ENCODE data around the gene IL20RA.
A peak's percentile ranks its signal among the peaks of the same experiment; 100 is the strongest.

IL20RA gene

DNA sequence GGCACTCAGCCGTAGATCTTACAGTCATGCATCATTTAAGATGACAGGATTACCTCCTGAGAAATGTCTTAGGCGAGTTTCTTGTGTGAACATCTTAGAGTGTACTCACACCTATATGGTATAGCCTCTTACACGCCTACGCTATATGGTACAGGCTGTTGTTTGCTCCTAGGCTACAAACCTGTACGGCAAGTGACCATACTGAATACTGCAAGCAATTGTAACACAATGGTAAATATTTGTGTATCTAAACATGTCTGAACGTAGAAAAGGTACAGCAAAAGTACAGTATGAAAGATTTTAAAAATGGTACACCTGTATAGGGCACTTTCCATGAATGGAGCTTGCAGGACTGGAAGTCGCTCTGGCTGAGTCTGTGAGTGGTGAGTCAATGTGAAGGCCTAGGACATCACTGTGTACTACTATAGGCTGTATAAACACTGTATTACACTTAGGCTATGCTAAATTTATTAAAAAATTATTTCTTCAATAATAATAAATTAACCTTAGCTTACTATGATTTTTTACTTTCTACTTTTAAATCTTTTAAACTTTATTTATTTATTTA is 541 bp upstream of the IL20RA start:
- DNase-seq, result no peak

- peak; percentile 5 for DNase-seq
Measured at GRCh38 chr6:137043710-137044365, 927 bp downstream of the IL20RA start.

GRCh38 chr6:137040393-137040792 is 4.4 kb downstream of the IL20RA start:
- no peak for DNase-seq

- DNase-seq, result no peak
Measured at GRCh38 chr6:137039010-137039409, 5.8 kb downstream of the IL20RA start.

GRCh38 chr6:137036566-137037300 is 8.0 kb downstream of the IL20RA start:
- no peak for DNase-seq

DNA sequence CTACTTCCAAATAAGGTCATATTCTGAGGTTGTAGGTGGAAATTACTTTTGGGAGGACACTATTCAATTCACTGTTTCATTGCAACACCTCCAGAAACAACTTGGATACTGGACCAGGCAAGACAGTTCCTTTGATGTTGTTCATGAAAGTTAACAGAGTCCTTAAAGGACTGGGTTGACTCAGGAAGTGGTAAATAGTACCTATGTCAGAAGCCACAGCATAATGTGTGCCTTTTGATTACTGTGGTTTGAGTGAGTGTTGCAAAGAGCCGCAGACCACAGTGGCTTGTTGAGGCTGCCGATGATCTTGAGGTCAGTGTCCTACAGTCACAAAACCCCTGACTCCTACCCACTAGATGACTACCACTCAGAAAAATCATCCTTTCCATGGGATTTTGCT is 10.9 kb downstream of the IL20RA start:
- peak; percentile 46 for DNase-seq

DNA sequence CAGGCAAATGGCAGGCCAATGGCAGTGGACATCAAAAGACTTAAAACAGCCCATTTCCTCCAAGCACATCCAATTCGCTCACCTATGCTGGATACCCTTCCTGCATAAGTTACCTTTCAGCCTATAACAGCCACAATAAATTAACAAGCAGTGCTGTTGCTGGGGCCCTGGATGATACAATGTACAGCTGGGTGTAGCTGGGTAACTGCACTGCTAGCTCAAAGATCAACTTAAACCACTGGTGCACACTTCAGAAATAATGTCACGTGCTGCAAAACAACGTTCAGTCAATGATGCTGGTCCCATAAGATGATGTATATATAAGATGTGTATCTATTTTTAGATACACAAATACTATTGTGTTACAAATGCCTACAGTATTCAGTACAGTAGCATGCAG is 13.6 kb downstream of the IL20RA start:
- no peak for DNase-seq

GRCh38 chr6:137028912-137029311 is 15.9 kb downstream of the IL20RA start:
- no peak for DNase-seq

DNA sequence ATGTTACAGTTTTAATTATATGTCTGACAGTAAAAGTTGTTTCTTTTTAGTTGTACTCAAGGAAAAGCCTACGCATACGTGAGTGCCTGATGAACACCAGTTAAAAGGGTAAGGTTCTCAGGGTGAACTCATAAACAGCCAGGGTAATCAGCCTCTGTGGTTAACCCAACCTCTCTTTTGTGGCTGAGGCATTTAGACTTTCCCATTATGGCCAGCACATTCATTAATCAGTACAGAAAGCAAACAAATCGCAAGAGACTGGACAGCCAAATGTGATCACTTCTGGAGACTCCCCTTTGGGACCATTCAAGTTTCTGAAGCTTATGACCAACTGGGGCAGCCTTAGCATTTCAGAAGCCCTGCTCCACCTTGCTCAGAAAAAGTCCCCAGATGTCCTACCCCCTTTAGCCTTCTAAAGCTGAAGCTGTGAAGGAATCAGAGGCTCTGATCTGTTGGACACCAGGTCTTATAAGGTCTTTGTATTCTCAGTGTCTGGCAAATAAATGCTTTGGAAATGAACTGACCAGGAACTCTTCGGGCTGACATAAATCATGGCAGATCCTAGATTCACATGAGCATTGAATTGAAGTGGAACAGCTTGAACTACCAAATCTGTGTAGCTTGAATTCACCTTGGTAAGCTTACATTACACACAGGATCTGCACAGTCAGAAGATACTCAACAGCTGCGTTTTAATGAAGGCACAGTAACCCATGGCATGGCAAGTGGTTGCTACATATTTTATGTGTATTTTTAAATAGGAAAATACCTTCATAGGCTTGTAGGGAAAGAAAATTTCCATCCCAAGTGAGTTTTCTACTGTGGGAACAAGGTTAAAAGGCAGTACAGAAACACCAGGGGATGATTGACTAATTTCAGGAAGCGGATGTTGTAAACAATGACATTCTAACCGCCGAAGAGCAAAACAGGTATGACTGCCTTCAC is 18.7 kb downstream of the IL20RA start:
- DNase-seq, result no peak

GRCh38 chr6:137024237-137024990 is 20.4 kb downstream of the IL20RA start:
- no peak for DNase-seq

DNA sequence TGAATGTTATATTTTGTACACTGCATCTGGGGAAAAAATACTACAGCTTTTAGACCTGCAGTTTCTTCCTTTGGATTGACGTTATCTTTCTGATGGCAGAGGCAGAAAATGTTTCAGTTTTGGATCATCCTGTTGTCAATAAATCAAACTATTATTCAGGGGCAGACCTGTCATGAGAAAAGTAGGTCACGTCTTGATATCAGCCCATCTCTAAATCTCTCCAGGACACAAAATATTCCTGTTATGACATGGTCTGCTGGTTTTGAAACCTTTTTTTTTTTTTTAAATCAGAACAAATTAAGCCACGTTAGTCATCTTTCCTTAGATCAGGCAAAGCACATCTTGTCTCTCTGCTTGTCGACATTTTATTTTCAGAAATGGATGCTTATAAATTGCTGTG is 24.0 kb downstream of the IL20RA start:
- no peak for DNase-seq

GRCh38 chr6:137019476-137020272 is 25.1 kb downstream of the IL20RA start:
- no peak for DNase-seq

DNA sequence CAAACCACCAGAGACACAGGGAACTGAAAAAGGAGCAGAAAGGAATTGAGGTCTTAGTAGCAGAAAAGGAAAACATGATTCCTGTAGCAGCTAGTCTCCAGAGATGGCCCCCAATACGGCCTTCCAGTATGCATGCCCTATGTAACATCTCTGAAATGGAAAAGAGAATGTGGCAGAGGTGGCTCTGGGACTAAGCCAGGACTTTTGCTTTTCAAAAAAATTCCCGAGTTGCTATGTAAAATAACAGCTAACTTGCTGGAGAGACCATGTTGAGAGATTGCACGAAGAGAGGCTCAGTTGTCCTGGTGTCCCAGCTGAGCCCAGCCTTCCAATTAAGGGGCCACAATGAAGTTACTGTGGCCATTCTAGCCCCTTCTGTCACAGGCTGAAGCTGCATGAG is 27.7 kb downstream of the IL20RA start:
- DNase-seq, result no peak

GRCh38 chr6:137016356-137016755 is 28.4 kb downstream of the IL20RA start:
- no peak for DNase-seq

GRCh38 chr6:137015943-137016342 is 28.8 kb downstream of the IL20RA start:
- no peak for DNase-seq

DNA sequence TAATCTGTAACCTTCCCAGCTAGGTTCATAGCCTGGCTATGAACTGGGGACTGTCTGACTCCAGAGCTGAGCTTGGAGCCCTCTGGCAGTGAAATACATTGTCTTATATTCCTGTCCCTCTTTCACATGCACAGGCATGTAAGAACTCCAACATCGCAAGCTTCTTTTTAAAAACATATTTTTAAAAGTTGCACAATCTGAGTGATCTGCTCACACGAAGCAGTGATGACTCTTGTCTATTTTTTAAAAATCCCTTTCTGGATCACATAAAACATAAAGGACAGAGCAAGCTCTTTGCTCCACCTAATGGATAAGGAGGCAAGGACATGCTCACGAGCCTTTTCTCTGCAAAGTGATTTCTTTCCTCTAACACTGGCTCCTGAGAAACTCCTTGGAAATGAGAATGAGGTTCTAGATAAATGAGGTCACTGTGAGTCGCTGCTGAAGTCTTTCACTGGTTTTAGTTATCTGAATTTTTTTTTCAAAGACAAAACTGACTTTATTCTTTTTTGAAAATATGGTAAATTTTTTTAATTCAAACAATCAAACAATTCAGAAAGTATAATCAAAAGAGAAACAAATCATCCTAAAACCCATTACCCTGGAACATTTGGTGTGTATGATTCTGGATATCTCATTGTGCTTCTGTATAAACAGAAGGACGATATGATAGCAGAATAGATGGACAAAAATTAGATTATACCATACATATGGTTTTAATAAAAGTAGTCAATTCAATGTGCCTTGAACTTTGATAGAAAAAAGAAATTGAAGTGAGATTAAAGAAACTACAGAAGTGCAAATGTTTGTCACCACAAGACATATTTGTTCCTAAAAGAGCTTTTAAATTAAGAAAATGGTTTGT is 30.8 kb downstream of the IL20RA start:
- DNase-seq, result no peak

- DNase-seq, result no peak
Measured at GRCh38 chr6:137013031-137013430, 31.7 kb downstream of the IL20RA start.

- no peak for DNase-seq
Measured at GRCh38 chr6:137011406-137011805, 33.4 kb downstream of the IL20RA start.

DNA sequence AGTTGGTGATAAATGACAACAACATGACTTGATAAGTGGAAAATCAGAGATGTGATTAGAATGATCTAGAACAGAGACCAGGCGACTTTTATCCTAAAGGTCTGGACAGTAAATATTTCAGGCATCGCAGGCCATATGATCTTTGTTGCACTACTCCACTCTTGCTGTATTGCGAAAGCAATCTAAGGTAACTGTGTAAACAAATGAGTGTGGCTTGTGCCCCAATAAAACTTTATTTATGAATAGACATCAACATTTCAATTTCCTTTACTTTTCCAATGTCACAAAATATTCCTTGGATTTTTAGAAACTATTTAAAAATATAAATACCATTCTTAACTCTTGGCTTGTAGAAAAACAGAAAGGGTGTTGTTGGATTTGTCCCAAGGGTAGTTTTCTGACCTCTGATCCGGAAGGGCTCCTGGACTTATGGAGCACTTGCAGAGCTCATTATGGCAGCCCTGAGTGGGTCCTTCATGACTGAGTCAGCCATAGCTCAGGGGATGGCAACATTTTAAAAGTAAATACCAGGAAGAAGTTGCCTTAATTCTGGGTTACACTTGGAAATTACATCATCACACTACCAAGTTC is 34.5 kb downstream of the IL20RA start:
- no peak for DNase-seq

- DNase-seq, result no peak
Measured at GRCh38 chr6:137008204-137008603, 36.6 kb downstream of the IL20RA start.
